GM18519 (cell line): ENCODE measurements around the gene XDH.

ENCODE experiments used
- ATAC-seq: cut with Tn5 transposase; IDR thresholded peaks from one replicate; pipeline ENCODE4 v1.9.1; 2021; ENCODE audit warnings: mild to moderate bottlenecking, moderate library complexity; ENCODE audit not compliant: unreplicated experiment, low FRiP score

XDH gene

DNA sequence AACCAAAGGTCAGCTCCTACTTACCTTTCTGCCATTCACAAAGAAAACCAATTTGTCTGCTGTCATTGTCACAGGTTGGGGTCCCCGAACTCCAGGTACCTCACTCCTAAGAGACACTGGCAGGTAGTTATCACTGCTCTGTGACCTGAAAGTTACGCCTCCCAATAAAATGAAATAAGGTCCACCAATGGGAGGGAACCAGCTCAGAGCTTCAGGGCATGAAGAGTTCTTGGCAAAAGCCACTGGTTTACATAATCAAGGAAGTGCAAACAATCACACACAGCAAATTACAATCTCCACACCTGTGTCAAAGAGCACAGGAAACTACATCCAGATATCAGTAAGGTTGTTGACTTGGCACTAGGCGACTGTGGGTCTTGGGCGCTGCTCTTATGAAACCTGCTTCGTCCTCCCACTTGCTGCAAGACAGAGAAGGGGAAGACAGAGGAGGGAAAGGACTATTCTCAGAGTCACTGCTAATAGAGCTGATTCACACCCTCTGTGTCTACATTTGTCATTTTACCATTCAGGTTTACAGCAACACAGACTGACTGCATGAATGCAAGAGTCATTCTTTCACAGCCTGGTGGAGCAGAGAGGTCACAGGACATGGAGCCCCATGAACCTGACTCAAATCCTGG, at the start of gene XDH:
TSS of gene XDH (minus strand) at position 142 of the 641 bp plus-strand sequence. CDS start at position 66, 76 bp downstream.
- ATAC-seq: no peak

DNA sequence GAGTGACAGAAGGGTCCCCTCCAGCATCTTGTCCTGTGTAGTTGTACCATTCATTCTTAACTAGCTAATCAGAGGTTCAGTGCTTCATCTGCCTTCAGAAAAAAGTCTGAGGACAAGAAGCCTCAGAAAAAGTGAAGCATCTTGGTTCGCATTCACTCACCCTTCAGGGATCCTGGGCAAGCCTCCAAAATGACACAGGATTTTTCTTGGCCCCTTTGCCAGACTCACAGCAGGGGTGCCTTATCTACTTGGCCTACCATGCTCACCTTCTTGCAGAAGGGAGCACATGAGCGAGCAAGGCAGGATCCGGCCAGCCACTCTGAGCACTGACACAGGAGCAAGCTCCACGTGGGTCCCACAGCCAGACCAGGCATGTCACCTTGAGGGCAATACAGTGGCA, 43.1 kb upstream of the XDH start:
- no peak for ATAC-seq

DNA sequence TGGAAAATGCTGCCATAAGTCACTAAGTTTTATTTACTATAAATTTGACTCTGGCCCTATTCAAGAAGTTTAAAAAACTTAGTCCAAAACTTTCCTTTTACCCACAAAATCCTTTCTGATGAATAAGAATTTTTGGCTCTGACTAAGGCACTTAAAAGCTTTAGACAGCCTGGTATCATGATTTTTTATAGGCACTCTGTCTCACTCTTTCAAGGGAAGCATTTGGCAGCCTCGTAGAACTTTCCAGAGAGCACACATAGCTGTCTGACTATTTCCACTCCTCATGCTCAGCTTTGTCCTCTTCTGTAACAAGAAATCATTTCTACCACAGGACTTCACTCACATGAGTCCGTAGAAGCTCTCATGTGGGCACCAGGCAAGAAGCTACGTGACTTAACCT, 32.3 kb upstream of the XDH start:
- no peak for ATAC-seq

DNA sequence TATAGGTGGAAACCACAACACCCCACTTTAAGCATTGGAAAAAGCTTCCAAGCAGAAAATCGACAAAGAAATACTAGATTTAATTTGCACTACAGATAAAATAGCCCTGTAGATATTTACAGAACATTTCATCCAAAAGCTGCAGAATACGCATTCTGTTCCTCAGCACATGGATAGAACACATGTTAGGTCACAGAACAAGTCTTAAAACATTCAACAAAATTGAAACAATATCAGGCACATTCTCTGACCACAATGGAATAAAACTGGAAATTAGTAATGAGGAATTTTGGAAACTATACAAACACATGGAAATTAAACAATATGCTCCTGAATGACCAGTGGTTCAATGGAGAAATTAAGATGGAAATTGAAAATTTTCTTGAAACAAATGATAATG, 27.8 kb upstream of the XDH start:
- ATAC-seq: no peak

DNA sequence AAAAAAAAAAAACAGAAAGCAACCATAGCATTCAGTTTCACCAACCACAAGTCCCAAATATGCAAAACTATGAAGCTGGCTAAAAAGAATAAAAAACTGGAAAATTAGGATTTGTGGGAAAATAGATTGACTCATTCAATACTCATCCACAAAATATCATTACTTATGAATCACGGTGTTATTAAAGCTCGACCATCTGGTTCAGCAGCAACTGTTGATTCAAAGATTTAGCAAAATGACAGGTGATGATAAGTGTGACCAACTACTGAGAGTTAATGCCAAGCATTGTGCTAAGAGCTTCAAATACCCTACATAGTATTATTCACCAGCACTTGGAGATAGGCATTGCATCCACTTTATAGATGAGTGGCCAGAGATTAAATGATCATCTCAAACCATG, 26.2 kb upstream of the XDH start:
- no peak for ATAC-seq

DNA sequence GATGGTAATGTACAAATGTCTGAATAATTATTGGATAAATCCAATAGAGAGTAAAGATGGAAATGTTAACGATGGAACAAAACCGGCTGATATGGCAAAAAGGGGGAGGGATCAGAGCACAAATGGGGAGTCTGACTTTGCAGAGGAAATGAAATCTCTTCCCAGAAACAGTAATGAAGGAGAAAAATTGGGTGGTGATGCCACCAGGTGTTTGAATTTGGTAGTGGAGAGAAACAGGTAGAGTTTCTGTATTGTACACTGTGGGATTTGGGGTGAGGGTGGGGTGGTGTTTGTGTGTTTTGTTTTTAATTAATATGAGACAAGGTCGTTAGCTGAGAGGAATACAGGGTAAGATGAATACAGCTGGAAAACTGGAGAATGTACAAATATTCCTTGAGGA, 20.4 kb upstream of the XDH start:
- no peak for ATAC-seq

DNA sequence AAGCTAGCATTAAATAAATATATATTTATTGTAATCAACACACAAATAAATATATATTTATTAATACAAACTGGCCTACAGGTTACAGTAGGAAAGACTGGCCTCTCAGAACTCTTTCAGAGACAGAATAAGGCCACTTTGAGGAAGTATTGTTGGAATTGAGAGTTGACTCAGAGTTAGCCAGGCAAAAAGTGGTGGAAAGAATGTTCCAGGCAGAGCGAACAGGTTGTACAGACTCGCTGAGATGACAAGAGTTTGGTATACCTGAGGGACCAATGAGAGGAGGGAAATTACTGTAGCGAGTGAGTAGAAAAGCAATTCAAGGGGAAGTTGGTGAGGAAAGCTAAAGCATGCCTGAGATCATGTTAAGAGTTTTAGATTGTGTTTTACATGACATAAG, 19.0 kb upstream of the XDH start:
- ATAC-seq: no peak

DNA sequence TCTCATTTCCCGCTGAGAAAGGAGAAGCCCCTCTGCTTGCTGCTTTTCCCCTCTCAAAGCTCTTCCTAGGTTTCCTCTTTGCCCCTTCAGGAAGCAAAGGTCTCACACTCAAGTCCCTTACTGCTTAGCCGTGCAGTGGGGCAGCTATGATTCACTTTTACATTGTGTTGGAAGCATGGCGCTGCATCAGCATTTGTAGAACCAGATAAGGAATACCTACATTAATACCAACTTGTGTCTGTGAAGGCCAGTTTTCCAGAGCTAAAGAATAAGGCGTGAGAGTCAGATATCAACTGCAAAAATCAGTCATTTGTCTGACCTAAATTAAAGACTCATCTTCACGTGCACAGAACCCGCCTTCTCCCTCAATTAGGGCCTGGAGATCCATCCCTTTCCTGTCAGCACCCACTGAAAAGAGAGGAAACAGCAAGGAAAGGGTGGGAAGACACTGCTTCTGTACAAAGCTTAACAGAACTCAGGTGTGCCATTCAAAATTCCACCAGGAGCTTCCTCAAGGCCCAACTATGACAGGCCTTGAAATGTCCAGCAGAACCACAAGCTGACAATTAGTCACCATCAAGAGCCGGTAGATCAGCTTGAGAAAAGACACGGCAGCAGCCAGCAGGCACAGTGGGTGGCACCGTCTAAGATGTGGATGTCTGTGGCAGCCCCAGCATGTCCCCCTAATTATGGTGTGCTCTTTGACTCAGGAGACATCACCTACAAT, 16.1 kb upstream of the XDH start:
- no peak for ATAC-seq

DNA sequence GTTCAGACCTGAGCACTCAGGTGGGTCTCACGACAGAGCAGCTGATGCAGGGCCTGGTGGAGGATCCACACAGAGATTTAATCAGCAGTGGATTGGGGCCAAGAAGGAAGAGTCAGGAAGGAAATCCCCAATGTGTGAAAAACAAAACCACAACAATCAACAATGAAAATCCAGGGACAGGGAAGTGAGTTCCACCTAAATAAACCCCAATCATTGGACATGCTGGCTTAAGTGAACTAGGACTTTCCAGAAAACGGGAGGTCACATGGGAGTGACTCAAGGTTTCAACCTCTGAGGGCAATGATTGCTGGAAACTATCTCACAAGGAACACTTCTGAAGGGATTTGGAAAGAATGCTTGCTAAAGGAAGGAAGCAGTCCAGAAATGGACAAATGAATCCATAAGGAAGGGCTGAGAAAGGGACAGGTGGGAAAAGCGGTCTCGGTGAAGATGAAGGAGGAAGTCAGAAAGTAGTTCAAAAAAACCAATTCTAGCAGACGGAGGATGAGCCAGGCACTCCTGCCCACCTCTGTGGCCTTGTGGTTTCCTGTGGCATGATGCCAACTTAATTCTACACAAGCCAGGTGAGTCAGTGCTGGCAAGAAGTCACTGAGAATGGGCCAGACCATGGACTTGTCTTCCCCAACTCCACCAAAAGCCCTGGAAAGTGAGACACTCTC, 15.4 kb upstream of the XDH start:
- ATAC-seq: no peak

DNA sequence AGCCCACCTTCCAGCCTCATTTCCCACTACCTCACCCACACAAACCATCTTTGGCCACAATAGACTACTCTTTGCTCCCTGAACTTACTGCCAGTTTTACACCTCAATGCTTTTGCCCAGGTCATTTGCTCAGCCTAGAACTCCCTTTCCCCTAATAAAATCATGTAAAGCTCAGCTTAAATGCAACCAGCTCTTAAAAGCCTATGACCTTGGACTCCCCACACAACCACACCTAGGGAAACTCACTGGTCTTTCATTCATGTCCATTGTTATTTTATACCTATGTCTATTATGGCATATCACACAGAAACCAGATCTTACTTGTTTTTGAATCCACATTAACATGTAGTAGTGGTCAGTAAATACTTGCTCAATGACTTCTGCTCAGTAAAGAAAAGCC, 14.5 kb upstream of the XDH start:
- ATAC-seq: no peak

DNA sequence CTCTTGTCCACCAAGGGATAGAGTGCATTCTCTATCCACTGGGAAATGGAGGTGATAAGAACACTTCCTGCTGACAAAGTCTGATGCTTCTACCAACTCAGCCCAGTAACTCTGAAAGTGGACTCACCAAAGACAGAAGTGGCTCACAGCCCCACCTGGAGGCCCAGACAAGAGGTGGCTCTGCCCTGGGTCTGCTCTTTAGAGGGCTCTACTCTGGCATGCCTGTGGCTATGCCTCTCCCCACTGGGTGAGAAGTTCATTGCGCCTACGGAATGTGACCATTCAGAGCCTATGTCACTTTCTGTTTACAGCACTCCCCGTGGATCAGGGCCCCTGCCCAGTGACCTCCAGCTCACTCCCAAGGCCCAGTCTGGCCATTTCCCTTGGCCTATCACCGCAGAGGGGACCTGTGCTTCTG, 13.5 kb upstream of the XDH start:
- no peak for ATAC-seq

DNA sequence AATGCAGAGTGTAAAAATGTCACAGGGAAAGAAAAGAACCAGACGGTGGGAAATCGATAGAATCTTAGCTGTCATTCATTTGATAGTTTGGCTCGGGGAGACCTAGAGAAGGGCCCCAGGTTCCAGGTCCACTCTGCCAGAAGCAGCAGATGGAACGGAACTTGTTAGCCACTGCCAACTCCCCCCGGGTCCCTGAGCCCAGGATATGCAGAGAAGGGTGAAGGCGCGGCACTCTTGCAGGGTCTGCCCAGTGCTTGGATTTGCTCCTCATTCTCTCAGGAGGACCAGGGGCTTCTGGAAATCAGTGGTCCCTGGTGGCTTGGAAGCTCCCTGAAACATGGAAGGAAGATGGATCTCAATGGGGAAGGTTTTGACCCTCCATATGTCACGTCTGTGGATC, 11.6 kb upstream of the XDH start:
- no peak for ATAC-seq

DNA sequence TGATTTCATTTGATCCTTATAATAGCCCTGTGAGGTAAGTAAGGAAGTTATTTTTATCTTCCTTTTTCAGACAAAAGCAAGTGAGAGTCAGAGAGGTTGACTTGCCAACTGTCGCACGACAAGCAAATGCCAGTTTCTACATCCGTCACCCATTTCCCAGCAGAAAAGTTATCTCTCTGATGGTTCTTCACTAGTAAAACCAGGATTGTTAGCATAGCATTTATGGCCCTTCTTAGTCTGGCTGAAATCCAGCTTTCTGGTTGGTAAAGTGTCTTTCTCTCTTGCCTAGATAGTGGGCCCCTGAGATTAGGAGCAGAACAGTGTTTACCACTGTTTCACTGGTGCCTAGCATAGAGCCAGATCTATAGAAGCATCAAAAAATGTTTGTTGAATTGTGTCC, 7.1 kb upstream of the XDH start:
- no peak for ATAC-seq

DNA sequence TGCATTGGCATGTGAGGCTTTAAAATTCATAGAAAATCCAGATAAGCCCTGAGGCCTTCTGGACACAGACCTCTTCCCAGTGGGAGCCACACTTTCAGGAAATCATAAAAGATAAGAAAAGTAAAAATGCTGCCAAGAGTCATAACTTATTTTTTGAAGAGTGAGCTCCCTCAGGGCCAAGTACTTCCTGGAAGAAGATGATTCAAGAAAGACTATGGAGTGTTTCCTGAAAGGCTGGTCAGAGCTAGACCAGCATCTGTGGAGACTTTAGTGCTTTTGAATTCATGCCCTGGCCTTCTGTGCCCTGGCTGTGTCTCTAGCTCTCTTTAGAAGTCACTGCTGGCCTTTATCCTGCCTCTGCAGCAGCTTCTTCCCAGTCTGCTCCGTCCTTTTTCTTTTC, 6.4 kb upstream of the XDH start:
- no peak for ATAC-seq

DNA sequence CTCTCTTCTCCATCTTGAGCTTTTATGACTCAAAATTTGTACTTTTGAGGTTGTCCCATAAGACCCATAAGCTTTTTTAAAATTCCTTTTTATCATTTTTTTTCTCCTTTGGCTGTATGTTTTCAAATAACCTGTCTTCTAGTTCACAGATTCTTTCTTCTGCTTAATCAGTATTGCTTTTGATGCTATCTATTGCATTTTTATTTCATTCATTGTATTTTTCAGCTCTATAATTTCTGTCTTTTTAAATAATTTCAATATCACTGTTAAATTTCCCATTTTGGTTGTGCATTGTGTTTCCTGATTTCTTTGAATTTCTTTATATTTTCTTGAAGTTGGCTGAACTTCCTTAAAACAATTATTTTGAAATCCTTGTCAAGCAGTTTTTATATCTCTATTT, 4.8 kb upstream of the XDH start:
- no peak for ATAC-seq

DNA sequence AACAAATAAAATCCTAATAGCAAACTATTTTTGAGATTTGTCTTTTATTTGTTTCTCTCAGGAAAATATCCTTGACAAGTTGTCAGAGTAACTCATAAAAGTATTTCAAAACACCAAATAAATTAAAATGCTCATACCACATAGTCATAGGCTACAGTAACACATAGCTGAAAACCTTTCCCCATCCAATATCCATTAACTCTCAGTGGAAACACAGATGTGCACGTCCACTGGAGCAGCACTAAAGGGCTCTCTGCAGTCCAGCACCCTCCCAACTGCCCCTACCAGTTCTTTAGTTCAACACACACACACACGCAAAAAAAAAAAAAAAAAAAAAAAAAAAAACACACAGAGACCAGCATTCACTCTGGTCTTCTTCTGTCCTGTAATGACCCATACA, 879 bp upstream of the XDH start:
- ATAC-seq: no peak

DNA sequence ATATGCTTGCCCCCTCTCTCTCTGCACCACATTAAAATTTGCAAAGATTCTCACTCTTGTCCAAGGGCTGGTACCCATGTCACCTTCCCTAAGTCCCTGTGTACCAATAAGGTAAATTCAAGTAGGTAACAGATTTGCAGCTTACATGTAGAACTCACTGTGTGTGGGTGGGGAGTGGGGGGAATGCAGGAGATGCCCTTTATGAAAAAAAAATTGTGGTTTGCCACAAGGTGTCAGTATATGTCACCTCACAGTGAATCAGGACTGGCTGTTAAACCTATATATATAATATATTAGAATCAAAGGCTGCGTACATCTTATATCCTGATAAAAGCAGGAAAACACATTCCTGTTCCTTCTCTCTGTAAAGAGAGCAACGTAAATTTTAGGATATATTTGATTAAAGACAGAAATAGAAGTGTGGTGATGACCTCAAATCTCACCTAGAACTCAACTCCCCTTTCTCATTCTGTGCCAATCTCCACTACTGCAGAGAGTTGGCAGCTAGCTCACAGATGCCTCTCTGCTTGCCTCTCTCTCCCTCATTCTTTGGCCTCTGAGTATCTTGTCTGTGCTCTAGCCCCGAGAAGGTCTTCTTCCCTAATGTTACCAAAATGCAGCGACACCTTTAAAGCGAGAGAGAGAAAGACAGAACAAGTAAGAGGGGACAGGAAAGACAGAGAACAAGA, 536 bp downstream of the XDH start:
- ATAC-seq: no peak

DNA sequence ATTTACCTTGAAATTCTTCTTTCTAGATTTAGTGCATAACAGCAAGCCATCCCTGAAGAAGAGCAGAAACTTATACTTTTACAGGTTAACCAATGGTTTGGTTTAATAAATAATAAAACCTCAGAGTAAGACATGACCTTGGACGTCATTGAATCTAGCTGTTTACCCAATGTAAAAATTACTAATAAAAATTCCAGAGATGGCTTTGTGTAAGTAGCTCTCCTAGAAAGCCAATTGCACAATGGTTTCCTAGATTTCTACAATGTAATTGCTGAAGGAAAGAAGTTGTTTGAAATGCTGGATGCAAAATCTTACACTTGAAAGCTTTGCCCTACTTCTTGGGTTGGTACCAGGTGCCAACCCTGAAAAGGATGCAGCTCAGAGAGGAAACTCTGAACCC, 1.5 kb downstream of the XDH start:
- ATAC-seq: no peak

DNA sequence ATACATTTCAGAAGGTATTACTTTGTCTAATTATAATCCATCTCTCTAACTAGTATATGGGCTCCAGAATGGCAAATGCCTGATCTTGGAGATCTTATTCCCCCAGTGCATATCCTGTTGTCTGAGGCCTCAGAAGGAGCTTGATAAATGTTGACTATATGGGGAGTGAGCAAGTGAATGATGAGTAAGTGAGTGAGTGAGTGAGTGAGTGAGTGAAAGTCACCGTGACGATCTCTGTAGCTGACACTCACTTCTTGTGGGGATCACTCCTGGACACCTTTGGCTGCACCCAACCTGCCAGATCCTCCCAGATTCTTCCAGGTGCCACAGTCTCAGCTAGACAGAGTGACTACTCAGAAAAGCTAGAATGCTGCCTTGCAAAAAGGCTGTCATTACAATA, 2.8 kb downstream of the XDH start:
- no peak for ATAC-seq

DNA sequence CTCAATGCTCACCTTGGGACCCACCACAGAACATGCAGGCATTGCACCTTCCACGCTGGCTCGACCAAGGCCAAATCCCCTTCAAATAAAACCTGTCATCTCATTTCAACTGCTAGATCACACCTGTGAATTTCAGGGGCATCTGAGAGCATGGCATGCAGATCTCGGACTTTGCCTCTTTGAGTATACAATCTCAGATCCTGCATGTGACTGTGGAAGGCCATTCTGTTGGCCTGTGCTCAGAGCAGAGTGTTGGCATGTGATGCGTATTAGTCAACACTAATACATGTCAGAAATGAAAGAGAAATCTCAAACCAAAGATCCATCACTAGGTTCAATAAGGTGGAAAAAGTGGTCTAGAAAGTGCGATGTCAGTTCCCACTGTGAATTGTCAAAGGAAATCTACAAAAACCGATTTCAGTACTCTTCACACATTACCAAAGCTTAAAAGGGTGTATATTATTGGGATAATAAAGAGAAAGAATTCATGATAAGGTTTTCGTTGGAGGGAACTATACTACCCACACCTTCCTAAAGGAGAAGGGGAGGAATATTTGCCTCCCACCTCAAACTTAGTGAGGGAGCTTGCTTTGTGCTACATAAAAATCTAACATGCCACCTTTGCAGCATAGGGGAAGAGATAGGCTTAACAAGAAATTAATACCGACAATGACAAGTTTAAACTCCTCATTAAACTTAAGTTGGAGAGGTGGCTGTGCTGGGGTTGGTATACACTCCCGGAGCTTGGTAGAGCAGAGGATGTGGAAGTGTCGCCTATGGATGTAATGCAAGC, 7.8 kb downstream of the XDH start:
- ATAC-seq: no peak

DNA sequence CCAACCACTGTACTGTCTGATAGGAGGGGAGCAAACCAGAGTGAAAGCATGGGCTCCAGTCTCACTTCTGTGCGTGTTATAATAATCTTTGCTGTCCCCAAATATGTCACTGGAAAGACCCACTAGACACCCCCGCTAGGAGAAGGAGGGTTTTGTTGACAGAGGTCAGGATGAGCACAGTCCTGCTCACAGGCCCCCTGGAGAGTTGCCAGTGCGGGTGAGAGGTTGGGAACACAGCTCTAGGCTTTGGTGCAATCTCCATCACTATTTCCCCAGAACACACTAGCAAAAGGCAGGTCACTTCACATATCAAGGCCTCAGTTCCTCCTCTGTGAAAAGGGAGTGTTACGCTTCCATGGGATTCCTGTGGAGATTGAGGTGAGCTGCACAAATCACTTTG, 9.7 kb downstream of the XDH start:
- ATAC-seq: no peak
